Measurements from ENCODE around the gene AADACL3.

DNA sequence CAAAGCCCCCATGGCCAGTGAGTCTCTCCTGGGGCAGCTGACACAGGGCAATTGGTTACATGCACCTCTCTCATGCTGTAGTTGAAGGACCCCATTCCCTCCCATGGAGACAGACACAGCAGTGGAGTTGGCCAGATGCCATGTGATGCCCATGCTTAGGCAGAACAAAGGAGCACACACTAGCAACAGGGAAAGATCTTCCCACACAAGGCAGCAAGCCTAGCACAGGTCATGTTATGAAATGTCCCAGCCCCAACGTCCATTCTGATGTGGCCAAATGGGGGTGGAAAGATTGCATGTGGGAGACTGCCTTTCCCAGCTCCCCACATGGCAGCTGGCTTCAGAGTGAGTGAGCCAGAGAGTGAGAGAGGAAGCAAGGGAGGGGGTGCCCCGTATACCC is 37.6 kb upstream of the AADACL3 start:
- TF ChIP-seq, protein P1, sequence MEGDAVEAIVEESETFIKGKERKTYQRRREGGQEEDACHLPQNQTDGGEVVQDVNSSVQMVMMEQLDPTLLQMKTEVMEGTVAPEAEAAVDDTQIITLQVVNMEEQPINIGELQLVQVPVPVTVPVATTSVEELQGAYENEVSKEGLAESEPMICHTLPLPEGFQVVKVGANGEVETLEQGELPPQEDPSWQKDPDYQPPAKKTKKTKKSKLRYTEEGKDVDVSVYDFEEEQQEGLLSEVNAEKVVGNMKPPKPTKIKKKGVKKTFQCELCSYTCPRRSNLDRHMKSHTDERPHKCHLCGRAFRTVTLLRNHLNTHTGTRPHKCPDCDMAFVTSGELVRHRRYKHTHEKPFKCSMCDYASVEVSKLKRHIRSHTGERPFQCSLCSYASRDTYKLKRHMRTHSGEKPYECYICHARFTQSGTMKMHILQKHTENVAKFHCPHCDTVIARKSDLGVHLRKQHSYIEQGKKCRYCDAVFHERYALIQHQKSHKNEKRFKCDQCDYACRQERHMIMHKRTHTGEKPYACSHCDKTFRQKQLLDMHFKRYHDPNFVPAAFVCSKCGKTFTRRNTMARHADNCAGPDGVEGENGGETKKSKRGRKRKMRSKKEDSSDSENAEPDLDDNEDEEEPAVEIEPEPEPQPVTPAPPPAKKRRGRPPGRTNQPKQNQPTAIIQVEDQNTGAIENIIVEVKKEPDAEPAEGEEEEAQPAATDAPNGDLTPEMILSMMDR (IDR thresholded peaks at IDR 0.05) = no peak
- no peak for TF ChIP-seq POLR2AphosphoS5 (IDR thresholded peaks at IDR 0.05)
- TF ChIP-seq POLR2A (IDR thresholded peaks at IDR 0.05; ENCODE audit: low read depth) = no peak
- no peak for TF ChIP-seq EP300 (IDR thresholded peaks at IDR 0.05)
